Prostate gland (tissue), 2 donors: Measurements from ENCODE around the gene TEX52.

Source experiments
- CTCF ChIP-seq, 4 experiments: fragments of 200-600 bp in 2 of 4; fragments of 450-650 bp in 2 of 4; sonication (generic) in 2 of 4; IDR thresholded peaks; 1 replicate in 3 of 4; 2 replicates in 1 of 4; pipeline ENCODE4 v1.5.1; 2016 to 2019; ENCODE audit warnings: antibody characterized with exemption in 4 of 4, mild to moderate bottlenecking in 2 of 4, moderate library complexity in 2 of 4
- POLR2A ChIP-seq: fragments of 450-650 bp; IDR thresholded peaks from one replicate; pipeline ENCODE4 v1.6.1; 2016; ENCODE audit warnings: antibody characterized with exemption, mild to moderate bottlenecking

- no peak for TF ChIP-seq POLR2A
- no peak for TF ChIP-seq CTCF (IDR thresholded peaks at IDR 0.05)
These were observed 24.2 kb downstream of the TEX52 start for GRCh38 chr12:2832550-2833127.
